Mucosa of descending colon (tissue), 3 donors: Measurements from ENCODE around the gene VCL. TPM values are rescaled to one million over a fixed set of nuclear protein-coding genes. Genes with fewer than 3 reads are reported as not detected.

Source experiments
- ATAC-seq: fragments of 200-7000 bp; cut with Tn5 transposase; one replicate; pipeline ENCODE4 v1.9.1; 2020; ENCODE audit warnings: mild to moderate bottlenecking, moderate library complexity
- DNase-seq, 3 donors: peaks; one replicate each; pipeline ENCODE4 v3.0.0-alpha.2; 2020
- H3K36me3 ChIP-seq: fragments of 200-600 bp; one replicate; pipeline ENCODE4 v1.8.0; 2021; ENCODE audit warnings: low read depth, mild to moderate bottlenecking
- H3K4me1 ChIP-seq: fragments of 200-600 bp; one replicate; pipeline ENCODE4 v1.8.0; 2021; ENCODE audit warnings: low read depth, mild to moderate bottlenecking
- H3K4me3 ChIP-seq: fragments of 200-600 bp; one replicate; pipeline ENCODE4 v1.8.0; 2021; ENCODE audit warnings: mild to moderate bottlenecking
- H3K9me3 ChIP-seq: fragments of 200-600 bp; one replicate; pipeline ENCODE4 v1.8.0; 2021; ENCODE audit warnings: mild to moderate bottlenecking
- intact Hi-C, 2 donors: fragments of 100-400 bp; cut with DNase I in 1 of 2; cut with micrococcal nuclease in 1 of 2; formaldehyde crosslinking; loops; one replicate each; pipeline versions ENCODE4 v1.11.0 to v1.11.1; 2022; cut with DNase I, micrococcal nuclease
- total RNA-seq, 3 donors: library from RNA; stranded (reverse); fragmentation: NEBNext Ultra II Directional in 2 of 3; extraction: Animal tissue kit (Norgen Biotek cat#: 25700) in 2 of 3; gene quantifications; one replicate each; pipeline versions ENCODE4 v1.2.1 to v1.2.4, GENCODE V29; 2021 to 2023
- TF ChIP-seq, protein P1 (sequence below): fragments of 200-600 bp; IDR thresholded peaks from one replicate; pipeline ENCODE4 v1.8.0; 2022; ENCODE audit warnings: antibody characterized with exemption, mild to moderate bottlenecking
- donor health status: DM: no; HTN: no; CAD: no; lungs with moderate emphysema.
- donor health status: DM: no; HTN: no; CAD: no.
- donor health status: DM: no; HTN: yes; CAD: no.

Gene VCL
- total RNA-seq, 3 donors from 2014 or later = 114 to 292 (median 117) TPM

DNA sequence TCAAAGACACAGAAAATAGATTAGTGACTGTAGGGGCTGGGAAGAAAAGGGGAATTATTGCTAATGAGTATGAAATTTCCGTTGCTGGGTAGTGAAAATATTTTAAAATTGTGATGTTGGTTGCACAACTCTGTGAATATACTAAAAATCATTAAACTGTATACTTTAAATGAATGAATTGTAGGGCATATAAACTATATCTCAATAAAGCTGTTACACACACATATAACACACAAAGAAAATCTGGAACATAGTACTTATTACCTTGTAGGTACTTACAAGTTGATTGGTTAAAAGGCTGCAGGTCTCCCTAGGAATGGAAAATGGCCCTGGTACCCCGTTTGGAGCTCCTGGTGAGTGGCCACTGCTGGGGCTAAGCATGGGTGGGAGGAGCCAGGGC lies 27.1 kb upstream of the VCL start:
- intact Hi-C loops = no loop called here

GRCh38 chr10:73971636-73972354 lies 26.1 kb upstream of the VCL start:
- TF ChIP-seq, protein P1, sequence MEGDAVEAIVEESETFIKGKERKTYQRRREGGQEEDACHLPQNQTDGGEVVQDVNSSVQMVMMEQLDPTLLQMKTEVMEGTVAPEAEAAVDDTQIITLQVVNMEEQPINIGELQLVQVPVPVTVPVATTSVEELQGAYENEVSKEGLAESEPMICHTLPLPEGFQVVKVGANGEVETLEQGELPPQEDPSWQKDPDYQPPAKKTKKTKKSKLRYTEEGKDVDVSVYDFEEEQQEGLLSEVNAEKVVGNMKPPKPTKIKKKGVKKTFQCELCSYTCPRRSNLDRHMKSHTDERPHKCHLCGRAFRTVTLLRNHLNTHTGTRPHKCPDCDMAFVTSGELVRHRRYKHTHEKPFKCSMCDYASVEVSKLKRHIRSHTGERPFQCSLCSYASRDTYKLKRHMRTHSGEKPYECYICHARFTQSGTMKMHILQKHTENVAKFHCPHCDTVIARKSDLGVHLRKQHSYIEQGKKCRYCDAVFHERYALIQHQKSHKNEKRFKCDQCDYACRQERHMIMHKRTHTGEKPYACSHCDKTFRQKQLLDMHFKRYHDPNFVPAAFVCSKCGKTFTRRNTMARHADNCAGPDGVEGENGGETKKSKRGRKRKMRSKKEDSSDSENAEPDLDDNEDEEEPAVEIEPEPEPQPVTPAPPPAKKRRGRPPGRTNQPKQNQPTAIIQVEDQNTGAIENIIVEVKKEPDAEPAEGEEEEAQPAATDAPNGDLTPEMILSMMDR = no peak
- intact Hi-C loops = no loop called here
- H3K9me3 ChIP-seq = no peaks in the 10 kb centered on the region
- H3K36me3 ChIP-seq = no peaks in the 10 kb centered on the region
- no peak overlapping the region for H3K4me3 ChIP-seq
- DNase-seq (no peak), ATAC-seq (no peak)
- H3K4me1 ChIP-seq = no peaks in the 10 kb centered on the region

More for the DNA sequence above, 27.1 kb upstream of the VCL start:
- DNase-seq (no peak), ATAC-seq (no peak)
- Histone ChIP-seq H3K4me3 (no peak overlapping the region), H3K9me3 (no peaks in the 10 kb centered on the region), H3K4me1 (no peaks in the 10 kb centered on the region), H3K36me3 (no peaks in the 10 kb centered on the region)
- TF ChIP-seq, protein P1 = no peak

DNA sequence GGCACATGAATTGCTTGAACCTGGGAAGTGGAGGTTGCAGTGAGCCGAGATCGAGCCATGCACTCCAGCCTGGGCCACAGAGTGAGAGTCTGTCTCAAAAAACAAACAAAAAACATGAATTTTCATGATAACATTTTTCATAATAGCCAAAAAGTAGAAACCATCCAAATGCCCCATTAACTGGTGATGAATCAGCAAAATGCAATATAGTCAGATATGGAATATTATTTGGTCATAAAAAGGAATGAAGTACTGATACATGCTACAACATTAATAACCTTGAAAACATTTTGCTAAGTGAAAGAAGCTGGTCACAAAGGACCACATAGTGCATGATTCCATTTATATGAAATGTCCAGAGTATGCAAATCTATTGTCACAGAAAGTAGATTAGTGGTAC lies 24.5 kb upstream of the VCL start:
- H3K4me3 ChIP-seq = no peak overlapping the region
- no peak for ATAC-seq
- intact Hi-C loops = no loop called here
- H3K36me3 ChIP-seq = no peaks in the 10 kb centered on the region
- DNase-seq = no peak
- H3K9me3 ChIP-seq = no peaks in the 10 kb centered on the region
- TF ChIP-seq, protein P1 = no peak
- no peaks in the 10 kb centered on the region for H3K4me1 ChIP-seq

DNA sequence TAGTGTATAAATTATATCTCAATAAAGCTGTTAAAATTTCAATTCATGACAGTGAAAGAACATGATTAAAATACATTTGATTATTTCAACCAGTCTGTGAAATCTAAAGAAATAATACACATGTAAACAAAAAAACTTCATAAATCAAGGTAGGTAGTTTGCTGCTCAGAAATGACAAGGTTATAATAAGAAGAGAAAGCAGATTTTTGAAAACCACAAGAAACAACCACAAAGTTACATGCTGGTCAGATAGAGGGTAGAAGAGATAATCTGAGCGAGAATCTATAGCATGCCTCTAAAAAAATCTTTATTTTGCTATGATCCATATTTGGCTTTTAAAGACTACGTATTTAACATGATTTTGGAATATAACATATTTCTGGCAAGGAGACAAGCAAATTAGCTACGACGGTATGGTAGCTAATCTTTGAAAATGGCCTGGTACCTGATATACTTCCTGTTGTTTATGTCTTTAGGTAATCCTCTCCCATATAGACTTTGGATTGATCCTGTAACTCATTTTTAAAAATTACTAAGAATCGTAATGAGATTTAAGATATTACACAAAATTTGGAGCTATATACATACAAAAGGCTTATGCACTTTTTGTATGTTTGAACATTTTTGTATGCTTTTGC lies 23.5 kb upstream of the VCL start:
- intact Hi-C loops = no loop called here
- Histone ChIP-seq H3K36me3 (no peaks in the 10 kb centered on the region), H3K9me3 (no peaks in the 10 kb centered on the region), H3K4me1 (no peaks in the 10 kb centered on the region), H3K4me3 (no peak overlapping the region)
- DNase-seq = no peak
- ATAC-seq = no peak
- TF ChIP-seq, protein P1 = no peak

GRCh38 chr10:73975388-73975787 lies 22.5 kb upstream of the VCL start:
- no peaks in the 10 kb centered on the region for H3K36me3 ChIP-seq
- no peak for DNase-seq
- no peak for ATAC-seq
- H3K9me3 ChIP-seq = no peaks in the 10 kb centered on the region
- no peaks in the 10 kb centered on the region for H3K4me1 ChIP-seq
- intact Hi-C loops = no loop called here
- TF ChIP-seq, protein P1 = no peak
- no peak overlapping the region for H3K4me3 ChIP-seq
